A673 (cell line): ENCODE results near the gene IL1RAPL1. TPM values are rescaled to one million over a fixed set of nuclear protein-coding genes. Genes with fewer than 3 reads are reported as not detected.

ENCODE experiments used
- BruUV-seq: library from RNA; stranded (reverse); fragments of 400-500 nt; replicated peaks from 2 replicates; lab custom pipeline; 2021; lab: Mats Ljungman, UMichigan
- CTCF ChIA-PET: fragments of 300-600 bp; sonication (Branson Sonifier 250); formaldehyde crosslinking; loops from one replicate; lab custom pipeline; 2022; ENCODE audit warnings: antibody characterized with exemption; lab: Charles Lee
- POLR2A ChIA-PET: fragments of 300-600 bp; sonication (Branson Sonifier 250); formaldehyde crosslinking; loops from one replicate; lab custom pipeline; 2022; ENCODE audit warnings: antibody characterized with exemption; ENCODE audit not compliant: low non-redundant PET; lab: Charles Lee
- DNase-seq: peaks from one replicate; pipeline ENCODE4 v3.0.0-alpha.2; 2015; ENCODE audit warnings: low spot score
- H3K27ac ChIP-seq: fragments of 200-600 bp; sonication (generic); 2 replicates; pipeline ENCODE4 v1.5.1; 2016; ENCODE audit warnings: mixed run types, low read depth, mild to moderate bottlenecking, mixed read lengths, antibody characterized with exemption, low read length; ENCODE audit not compliant: poor library complexity, severe bottlenecking
- H3K27me3 ChIP-seq: fragments of 200-600 bp; sonication (generic); replicated peaks from 2 replicates; pipeline ENCODE4 v1.6.1; 2017; ENCODE audit warnings: mixed run types, low read depth, mild to moderate bottlenecking, mixed read lengths, antibody characterized with exemption, low read length; ENCODE audit not compliant: insufficient read depth, poor library complexity
- H3K36me3 ChIP-seq: fragments of 200-600 bp; sonication (generic); 2 replicates; pipeline ENCODE4 v1.6.1; 2016; ENCODE audit warnings: mixed run types, mild to moderate bottlenecking, mixed read lengths, antibody characterized with exemption, low read length; ENCODE audit not compliant: insufficient read depth, poor library complexity, severe bottlenecking
- H3K4me1 ChIP-seq: fragments of 200-600 bp; sonication (generic); 2 replicates; pipeline ENCODE4 v1.6.1; 2017; ENCODE audit warnings: mixed run types, mild to moderate bottlenecking, mixed read lengths, antibody characterized with exemption, low read length; ENCODE audit not compliant: insufficient read depth, poor library complexity, severe bottlenecking
- H3K4me3 ChIP-seq: fragments of 200-600 bp; sonication (generic); 2 replicates; pipeline ENCODE4 v1.5.1; 2016; ENCODE audit warnings: low read depth, mixed run types, mild to moderate bottlenecking, mixed read lengths, low read length; ENCODE audit not compliant: poor library complexity, severe bottlenecking
- H3K9me3 ChIP-seq: fragments of 200-600 bp; sonication (generic); 2 replicates; pipeline ENCODE4 v1.6.1; 2016; ENCODE audit warnings: mixed run types, low read depth, mild to moderate bottlenecking, mixed read lengths, antibody characterized with exemption, low read length; ENCODE audit not compliant: poor library complexity, severe bottlenecking
- CTCF ChIP-seq: fragments of 300-800, 200-600 bp; sonication (generic); conservative IDR thresholded peaks from 2 replicates; pipeline ENCODE4 v1.5.1; 2017; ENCODE audit warnings: low read depth, mild to moderate bottlenecking, antibody characterized with exemption, low read length, moderate library complexity, mixed read lengths
- EZH2 ChIP-seq: fragments of 200-600 bp; sonication (generic); IDR thresholded peaks from 2 replicates; pipeline ENCODE4 v1.6.1; 2017; ENCODE audit warnings: borderline replicate concordance, low read depth, mild to moderate bottlenecking, mixed read lengths, antibody characterized with exemption, low read length; ENCODE audit not compliant: poor library complexity, severe bottlenecking
- intact Hi-C: fragments of 100-400 bp; cut with micrococcal nuclease; formaldehyde crosslinking; loops from one replicate; pipeline ENCODE4 v1.10.0; 2022; ENCODE audit not compliant: unreplicated experiment
- total RNA-seq: library from RNA; stranded (reverse); gene quantifications from 2 replicates; pipeline ENCODE4 v1.2.3, GENCODE V29; 2021

IL1RAPL1 gene
- total RNA-seq, 1 experiment from 2014 or later, result 0.21 TPM

DNA sequence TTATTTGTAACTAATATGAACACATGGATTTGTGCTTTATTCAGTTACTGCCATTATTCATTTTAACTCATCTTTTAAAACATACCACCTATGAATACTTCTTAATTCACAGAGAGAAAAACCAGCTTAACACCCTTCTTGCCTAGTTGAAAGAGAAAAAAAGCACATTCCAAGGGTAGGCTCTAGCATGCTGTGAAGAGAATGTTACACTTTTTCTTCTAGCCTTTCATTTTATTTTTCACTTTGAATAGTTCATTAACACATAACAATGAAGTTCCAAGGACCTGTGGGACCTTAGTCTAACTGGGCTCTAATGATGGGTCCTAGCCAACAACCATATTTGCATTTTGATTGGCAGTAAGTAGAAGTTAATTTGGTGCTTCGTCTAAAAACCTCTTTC lies 1348.2 kb downstream of the IL1RAPL1 start:
- Histone ChIP-seq H3K27ac (no peak overlapping the region), H3K9me3 (no peaks in the 10 kb centered on the region), H3K36me3 (no peaks in the 10 kb centered on the region), H3K27me3 (no peaks in the 10 kb centered on the region), H3K4me3 (no peak overlapping the region), H3K4me1 (no peaks in the 10 kb centered on the region)
- DNase-seq, result no peak
- ChIA-PET POLR2A (no interaction called here), CTCF (no interaction called here)
- TF ChIP-seq EZH2 (no peak), CTCF (no peak)
- BruUV-seq, result no TSS peak
- intact Hi-C loops, result no loop called here

DNA sequence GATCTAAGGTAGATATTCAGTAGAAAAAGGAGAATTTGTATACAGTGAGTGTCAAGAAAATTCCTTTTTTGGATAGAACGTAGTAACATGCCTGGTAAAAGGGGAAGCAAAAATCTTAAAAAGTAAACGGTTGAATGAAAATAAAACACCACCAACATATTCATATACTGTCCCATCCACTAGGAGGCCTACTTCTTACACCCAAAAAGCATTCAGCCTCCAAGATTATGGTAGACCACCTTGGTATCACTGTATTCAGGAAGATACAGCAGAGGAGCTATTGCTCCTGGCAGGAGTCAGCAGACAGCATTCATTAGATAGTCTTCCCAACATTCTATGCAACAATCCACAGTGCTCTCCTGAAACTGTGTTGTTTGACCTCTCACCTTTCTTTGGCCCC lies 1353.5 kb downstream of the IL1RAPL1 start:
- Histone ChIP-seq H3K36me3 (no peaks in the 10 kb centered on the region), H3K27ac (no peak overlapping the region), H3K9me3 (no peaks in the 10 kb centered on the region), H3K4me1 (no peaks in the 10 kb centered on the region), H3K4me3 (no peak overlapping the region), H3K27me3 (no peaks in the 10 kb centered on the region)
- ChIA-PET POLR2A (no interaction called here), CTCF (no interaction called here)
- TF ChIP-seq EZH2 (no peak), CTCF (peak; percentile 33; the same call in 1 of the 2 replicates)
- no TSS peak for BruUV-seq
- DNase-seq, result peak; percentile 7
- intact Hi-C loops, result loop anchor here (10.0 kb wide), 1 partner anchor 244 kb away; no protein-coding TSS in a partner anchor

DNA sequence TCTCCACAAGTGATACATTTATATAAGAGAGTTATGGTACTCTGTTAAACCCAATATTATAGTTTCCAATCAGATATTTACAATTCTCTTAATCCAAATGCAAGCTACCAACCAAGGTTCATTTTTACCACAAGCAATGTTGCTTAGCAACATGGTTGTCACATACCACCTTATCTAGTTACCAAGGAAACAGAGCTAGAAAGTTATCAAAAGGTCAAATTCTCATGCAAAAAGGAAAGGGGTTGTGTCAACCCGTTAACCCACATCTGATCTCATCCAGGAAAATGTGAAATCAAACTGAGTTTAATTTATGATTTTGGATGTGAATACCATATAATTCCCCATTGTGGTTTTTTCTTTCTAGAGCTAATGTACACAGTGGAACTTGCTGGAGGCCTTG lies 1354.0 kb downstream of the IL1RAPL1 start:
- Histone ChIP-seq H3K9me3 (no peaks in the 10 kb centered on the region), H3K27ac (no peak overlapping the region), H3K27me3 (no peaks in the 10 kb centered on the region), H3K36me3 (no peaks in the 10 kb centered on the region), H3K4me3 (no peak overlapping the region), H3K4me1 (no peaks in the 10 kb centered on the region)
- BruUV-seq, result no TSS peak
- DNase-seq, result no peak
- intact Hi-C loops, result loop anchor here (10.0 kb wide), 1 partner anchor 244 kb away; no protein-coding TSS in a partner anchor
- CTCF ChIA-PET, result no interaction called here
- POLR2A ChIA-PET, result no interaction called here
- no peak for TF ChIP-seq CTCF
- TF ChIP-seq EZH2, result no peak
